NCI-H2029 (cell line): ENCODE data around the gene C1QTNF7.

ENCODE experiments used
- DNase-seq: peaks from one replicate; lab custom pipeline; 2025; lab: John Stamatoyannopoulos, UW

C1QTNF7 gene

GRCh38 chr4:15413623-15414019, 14.2 kb upstream of the C1QTNF7 start:
- DNase-seq: no peak

DNA sequence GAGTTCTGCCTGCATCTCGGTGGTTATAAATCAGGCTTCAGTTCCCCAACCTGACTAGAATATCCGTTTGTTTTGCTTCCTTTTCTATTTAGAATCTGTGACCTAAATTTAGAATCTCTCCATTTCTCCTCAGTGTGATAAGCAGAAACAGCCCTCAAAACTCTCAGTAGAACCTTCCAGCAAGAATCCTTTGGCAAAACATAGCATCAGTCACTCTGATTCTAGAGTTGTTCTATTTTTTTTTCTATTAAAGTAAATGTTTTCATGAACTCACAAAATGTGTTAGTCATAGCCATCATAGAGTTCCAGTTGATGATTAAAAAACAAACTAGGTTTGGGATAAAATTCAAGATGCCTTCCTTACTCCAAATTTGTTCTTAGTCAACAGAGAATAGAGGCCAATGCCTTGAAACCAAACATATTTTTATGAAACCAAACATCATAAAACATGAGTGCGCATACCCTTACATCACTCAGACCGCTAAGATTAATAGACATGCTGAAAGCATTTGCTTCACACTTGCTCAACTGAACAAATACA, 13.2 kb upstream of the C1QTNF7 start:
- DNase-seq: no peak

GRCh38 chr4:15416357-15417232, 11.2 kb upstream of the C1QTNF7 start:
- no peak for DNase-seq

DNA sequence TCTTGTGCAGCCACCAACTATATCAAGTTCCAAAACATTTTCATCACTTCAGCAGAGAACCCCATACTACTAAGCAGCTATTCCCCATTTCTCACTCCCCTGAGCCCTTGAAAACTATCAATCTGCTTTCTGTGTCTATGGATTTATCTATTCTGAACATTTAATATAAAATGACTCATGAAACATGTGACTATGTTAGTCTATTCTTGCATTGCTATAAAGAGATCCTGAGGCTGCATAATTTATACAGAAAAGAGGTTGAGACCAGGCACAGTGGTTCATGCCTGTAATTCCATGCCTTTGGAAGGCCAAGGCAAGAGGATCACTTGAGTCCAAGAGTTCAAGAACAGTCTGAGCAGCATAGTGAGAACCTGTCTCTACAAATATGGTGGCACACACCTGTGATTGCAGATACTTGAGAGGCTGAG, 10.6 kb upstream of the C1QTNF7 start:
- no peak for DNase-seq

DNA sequence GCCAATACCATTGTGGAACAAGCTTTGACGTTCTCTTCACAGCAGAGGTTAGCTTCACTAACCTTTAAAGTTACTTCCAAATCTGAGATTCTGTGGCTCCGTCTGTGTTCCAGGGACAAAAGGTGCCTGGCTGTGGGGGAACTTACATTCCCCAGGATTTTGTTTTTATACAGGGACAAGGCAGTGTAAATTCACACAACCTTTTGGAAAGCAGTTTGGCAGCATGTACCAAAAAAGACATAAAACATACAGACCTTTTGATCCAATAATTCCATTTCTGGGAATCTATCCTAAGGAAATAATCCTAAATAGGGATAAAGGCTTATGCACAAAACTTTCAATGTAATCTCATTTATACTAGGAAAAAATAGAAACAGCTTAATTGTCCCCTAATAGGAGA, 8.9 kb upstream of the C1QTNF7 start:
- no peak for DNase-seq

DNA sequence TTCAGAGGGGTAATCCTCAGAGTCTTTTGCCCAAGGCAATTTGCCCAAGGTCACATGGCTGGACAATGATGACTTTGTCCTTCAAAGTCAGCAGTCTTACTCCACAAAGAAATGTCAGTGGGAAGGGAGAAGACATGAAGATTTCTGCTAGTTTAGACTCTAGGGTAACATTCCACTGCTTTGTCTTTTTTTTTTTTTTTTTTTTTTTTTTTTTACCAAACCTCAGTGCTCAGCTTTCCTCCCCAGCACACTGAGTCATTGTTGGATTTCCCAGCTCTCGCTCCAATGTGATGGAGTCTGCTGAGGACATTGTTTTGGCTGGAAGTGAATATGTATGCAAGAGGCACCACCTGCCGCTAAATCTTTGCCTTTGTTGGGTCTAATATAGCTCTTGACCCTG, 7.2 kb upstream of the C1QTNF7 start:
- DNase-seq: no peak

DNA sequence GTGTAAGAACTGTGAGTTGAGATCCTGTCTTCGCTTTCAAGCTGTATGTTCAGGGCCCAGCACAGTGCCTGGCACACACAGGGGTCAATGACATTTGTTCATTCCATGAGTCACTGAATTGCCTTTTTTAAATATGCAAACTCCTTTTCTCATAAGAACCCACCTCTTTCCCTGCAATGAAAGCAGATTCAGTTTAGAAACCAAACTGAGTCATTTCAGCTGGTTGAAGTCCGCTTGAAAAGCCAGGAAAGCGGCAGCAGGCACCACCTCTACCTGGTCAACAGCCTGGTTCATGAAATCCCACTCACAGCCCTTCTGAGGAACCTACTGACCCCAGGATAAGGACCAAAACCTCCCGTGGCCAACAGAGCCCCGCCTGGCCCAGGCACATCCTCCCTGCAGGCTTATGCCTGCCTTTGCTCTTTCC, 4.5 kb upstream of the C1QTNF7 start:
- DNase-seq: no peak

DNA sequence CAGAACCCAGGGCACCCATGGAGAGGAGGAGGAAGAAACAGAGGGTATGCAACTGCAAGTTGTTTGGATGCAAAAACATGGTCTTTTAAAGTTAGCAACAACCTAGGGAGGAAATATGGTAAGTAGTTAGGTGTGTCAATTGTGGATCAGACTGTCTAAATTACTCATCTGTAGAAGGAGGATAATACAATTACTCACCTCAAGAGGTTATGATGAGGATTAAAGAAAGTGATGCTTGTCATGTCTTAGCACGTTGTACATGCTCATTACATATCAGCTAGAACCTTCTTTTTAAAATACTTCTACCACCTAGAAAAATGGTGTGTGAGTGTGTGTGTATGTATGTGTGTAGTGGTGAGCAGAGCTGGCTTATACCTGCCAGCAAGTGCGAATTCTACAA, 2.3 kb upstream of the C1QTNF7 start:
- DNase-seq: no peak

DNA sequence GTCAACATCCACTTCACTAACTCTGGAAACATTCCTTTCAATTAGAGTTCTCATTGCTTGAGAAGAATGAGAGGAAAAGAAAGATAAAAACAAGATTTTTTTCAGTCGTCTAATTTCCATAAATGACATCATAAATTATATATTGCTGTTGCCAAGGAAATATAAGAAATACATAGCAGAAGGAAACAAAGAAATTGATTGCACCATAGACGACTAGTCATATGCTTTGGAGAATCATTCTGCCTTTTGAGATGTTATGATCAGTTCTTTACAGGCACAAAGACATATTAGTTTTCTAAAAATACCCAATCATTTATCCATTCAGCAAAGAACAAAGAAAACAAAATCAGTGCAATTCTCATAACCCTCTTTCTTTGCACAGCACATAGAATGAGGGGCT, 672 bp upstream of the C1QTNF7 start:
- no peak for DNase-seq

DNA sequence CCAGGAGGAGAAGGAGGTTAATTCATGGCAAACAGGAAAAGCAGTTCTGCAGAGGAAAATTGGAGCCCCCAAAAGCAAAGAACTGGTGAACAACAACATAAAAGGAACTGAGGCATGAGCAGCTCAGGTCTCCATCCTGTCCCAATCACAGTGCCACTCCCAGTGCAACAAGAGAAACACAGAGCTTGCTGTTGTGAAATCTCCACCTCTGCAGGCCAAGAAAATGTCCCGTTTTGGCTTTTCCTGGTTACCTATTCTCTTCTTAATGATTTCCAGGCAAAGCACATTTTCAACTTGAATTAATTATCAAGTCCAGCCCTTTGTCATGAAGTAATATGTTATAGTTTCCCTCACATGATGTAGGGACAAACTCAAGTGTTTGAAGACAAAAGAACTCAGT, 778 bp downstream of the C1QTNF7 start:
- no peak for DNase-seq

- DNase-seq: no peak
These were observed 6.3 kb downstream of the C1QTNF7 start for GRCh38 chr4:15434091-15434490.

DNA sequence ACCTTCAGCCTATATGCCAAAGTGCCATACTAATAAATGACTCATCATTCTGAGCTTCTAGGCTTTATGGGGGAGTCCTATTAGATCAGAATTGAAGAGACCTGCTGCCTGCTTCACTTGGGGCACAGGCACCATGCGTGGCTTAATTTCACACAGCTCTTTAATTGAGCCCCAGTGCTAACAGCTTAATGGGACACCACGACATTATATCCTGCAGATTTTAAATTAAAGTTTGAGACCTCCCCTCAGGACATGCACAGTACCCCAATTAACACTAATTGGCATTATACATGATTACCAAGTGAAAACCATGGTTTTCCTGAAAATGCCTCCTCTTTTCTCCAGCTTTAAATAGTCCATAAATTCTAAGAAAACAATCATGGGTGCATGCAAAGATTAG, 6.8 kb downstream of the C1QTNF7 start:
- no peak for DNase-seq

GRCh38 chr4:15436513-15436912, 8.7 kb downstream of the C1QTNF7 start:
- DNase-seq: no peak

GRCh38 chr4:15438939-15439524, 11.2 kb downstream of the C1QTNF7 start:
- no peak for DNase-seq

DNA sequence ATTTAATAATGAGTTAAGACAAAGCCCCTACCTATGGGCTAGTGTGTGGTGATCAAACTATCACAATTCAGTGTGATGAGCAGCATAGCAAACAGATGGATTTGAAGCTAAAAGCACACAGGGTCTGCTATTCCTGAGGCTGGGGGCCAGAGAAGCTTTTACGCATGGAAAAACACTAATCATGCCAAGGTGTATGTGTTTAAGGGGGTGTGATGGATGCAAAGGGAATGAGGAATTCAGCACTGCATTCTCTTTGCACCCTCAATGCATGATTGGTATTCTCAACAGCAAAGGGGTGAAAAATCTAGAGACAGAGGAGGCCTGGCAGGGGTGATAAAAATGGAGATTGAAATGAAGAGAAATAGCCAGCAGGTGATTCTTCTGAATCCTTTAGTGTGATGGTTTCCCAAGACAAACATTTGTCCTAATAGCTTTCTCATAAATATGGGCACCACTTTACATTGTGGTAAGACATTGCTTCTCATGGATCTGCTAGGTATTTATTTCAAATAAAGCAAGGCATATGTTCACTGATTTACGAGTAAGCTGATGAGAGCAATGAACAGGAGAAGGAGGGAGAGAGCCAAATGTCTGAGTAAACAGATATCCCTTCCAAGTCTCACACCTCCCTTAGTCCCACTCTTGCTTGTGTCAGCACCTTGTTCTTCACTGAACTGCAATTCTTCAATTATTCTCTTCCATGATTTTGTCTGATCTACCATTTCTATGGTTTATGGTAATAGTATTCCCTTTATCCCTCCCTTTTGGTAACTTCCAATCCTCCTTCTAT, 15.7 kb downstream of the C1QTNF7 start:
- DNase-seq: no peak

DNA sequence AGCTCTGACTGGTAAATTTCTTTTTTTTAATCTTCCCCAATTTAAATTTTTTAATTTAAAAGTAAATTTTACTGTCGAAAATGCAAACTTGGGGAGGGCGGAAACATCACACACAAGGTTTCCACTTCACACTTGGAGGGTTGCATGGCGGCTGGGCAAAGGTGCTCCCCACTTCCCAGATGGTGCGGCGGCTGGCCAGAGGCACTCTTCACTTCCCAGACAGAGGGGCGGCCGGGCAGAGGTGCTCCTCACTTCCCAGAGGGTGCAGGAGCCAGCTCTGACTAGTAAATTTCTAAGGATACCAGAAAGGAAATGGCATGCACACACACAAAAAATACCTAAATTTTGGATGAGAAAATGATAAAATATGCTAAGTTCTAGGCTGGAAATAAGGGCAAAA, 16.4 kb downstream of the C1QTNF7 start:
- no peak for DNase-seq

DNA sequence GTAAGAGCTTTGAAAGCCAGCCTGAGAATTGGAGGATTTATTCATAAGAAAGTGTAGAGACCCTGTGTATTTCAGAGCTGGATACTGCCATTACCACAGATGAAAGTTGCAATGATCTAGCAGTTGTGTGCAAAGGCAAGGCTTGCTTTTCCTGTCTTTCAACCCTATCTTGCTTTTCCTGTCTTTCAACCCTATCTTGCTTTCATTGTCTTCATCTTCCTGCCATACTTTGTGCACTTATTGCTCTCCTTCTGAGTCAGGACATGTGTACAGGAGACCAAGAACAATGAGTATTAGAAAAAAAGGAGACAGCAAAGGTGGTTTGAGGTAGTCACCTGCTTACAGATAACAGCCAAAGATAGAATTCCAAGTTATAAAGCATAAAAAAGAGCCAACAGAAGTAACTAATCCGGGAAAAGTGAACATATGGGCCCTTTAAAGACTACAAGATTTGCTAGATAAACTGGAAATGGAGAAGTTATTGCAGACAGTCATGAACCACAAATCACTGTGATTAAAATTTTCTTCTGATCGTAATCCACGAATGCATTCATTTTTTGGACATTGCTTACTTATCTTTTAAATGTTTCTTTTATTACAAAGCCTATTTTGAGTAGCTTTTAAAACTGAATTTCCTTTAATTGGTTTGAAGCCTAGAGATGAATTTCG, 17.2 kb downstream of the C1QTNF7 start:
- DNase-seq: no peak

DNA sequence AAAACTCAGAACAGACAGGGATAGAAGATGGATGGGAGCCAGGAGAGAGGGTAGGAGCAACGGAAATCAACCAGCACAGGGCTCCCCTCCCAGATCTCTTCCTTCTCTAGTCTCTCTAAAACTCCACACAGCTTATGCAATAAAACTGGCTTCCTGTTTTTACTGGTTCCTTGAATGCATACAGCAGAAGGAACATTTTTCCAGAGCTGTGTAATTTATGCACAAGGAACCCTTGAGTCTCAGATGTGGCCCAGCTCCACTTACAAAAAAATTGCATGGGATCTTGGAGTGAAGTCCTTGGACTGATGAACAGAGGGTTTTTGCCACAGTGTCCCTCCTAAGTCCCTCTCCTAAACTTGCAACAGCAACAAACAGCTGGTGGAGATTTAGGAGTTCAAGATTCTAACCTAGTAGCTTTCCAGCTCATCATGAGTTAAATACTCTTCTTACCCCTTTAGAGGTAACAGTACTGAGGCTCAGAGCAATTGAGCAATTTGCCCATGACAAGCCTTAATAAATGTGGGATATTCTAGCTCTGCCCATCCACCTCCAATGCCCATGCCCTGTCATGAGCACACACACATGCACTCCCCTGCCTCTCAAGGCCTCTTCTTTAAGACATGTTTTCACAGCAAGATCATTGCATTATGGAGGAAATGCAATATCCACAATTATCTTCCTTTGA, 23.5 kb downstream of the C1QTNF7 start:
- DNase-seq: no peak

DNA sequence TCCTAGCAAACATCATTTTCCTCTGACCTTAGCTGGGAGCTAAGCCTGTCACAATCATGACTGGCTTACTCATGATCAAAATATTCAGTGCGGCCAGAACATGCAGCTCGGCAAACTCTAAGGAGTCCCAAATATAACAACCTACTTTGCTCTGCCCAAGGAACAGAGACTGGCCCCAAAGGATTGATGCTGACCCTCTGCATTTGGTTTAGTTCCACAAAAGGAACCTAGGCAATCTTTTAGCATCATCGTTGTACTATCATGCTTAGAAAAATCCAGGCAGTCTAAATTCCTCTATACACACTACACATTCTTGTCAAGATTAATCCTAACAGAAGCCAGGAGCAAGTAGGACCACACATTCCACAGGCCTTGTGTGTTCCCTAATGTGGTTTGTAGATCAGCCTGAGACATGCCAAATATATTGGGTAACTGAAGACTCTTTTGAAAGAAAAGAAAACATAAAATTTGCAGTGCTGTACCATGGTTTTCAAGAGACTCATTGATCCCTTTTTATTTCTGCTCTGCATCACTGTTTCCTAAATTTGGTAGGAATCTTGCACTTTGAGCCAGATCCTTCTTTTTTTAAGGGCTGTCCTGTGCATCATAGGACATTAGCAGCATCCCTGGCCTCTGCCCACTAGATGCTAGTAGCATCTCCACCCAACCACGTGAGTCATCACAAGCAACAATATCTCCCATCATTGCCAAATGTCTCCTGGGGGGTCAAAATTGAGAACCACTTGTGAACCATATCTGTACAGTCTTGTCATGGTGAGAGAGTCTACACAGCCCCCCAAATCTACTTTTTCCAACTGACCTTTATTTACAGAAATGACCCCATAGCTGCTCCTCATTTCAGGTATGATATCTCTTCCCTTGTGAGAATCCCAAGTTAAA, 24.3 kb downstream of the C1QTNF7 start:
- DNase-seq: no peak

GRCh38 chr4:15455290-15455689, 27.5 kb downstream of the C1QTNF7 start:
- no peak for DNase-seq
